Measurements from ENCODE around the gene FSTL3.
"Not testable (repeated sequence)": the region's sequence is repeated elsewhere in the genome, so short reads cannot be mapped to it uniquely, and the experiment has no call there.

FSTL3 gene

DNA sequence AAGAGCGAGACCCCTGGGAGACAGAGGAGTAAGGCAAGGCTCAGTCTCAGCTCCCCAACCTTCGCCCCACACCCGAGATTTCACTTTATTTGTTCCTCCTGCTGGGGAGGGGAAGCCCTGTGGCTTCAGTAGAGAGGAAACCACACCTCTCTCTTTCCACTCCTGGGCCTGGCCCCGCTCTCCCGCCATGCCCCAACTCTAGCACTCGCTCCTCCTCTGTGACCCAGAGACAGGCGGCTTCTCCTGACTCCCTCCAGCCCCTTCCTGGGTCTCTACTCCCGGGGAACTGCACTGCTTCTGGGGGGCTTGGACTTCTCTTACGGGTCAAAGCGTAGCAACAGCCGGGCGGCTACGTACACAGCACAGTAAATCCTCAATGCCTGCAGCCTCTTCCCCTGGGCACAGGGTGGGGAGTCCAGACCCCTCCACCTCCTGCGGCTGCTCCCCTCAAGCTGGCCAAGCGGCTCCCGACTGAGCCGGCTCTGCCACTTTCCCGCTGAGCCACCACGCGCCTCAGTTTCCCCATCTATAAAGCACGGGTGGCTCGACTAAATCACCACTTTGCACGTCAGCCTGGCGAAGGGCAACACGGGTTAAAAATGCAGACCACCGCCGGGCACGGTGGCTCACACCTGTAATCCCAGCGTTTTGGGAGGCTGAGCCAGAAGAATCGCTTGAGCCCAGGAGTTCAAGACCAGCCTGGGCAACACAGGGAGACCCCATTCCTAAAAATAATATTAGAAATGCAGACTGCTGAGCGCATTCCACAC lies 14.6 kb upstream of the FSTL3 start:
- no peak for DNase-seq

DNA sequence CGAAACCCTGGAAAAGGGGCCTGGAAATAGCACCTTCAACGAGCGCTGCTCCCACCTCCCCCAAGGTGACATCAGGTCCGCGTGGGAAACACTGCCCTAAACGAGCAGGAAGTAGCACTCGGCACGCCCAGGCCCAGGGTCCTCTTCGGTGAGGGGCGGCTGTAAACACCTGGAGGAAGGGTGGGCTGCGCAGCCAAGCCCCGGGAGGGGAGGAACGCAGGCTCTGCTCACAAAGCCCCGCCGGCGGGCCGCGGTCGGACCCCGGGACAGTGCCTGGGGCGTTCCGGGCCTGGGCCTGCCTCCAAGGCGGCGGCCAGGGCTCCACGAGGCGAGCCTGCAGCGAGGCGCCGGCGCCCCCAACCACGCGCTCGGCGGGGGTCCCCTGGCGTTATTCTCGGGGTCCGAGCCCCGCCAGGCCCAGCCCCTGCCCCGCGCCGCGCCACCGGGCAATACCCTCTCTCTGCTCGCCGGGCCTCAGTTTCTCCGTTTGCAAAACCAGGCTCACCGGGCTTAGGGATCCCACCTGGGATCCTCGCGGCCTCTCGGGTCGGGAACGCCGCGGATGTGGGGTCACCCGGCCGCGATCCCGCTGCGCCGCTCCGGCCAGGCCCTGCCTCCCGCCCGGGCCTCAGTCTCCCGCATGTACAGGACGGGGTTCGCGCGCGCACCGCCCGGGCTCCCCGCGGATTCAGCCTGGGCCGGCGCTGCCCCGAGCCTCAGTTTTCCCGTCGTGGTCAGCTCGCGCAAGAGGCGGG lies 13.8 kb upstream of the FSTL3 start:
- no peak for DNase-seq

DNA sequence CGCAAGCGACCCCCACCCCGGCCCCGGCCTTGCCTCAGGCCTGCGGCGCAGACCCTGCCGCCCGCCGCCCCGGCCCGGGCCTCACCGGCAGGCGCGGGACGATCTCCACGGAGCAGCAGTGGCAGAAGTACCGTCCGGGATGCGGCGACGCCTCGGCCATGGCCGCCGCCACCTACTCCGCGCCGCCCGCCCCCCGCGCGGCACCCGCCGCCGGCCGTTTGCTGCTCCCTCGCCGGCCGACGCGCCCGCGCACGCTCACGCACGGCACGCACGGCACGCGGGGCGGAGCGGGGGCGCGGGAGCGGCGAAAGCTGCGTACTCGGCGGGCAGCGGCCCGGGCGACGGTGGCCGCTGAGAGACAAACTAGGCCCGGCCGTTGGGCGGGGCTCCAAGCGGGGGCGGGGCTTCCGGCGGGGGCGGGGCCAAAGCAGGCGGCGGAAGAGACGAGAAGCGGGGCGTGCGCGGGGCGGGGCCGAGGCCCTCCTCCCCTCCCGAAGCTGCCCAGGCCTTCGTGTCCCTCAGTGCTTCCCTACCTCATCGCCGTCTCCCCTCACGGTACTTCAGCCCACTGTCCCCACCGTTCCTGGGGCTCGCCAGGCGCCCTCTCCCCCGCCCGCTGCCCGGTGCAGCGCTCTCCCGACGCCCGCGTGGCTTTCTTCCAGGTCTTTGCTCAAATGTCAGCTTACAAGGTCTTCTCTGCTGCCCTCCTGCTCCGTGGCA lies 13.1 kb upstream of the FSTL3 start, which contains the start of gene RNF126:
RNF126 (minus strand) TSS at position 253 of the 720 bp plus-strand sequence; CDS start at position 160, 93 bp downstream.
- peak; percentile 91 for DNase-seq

DNA sequence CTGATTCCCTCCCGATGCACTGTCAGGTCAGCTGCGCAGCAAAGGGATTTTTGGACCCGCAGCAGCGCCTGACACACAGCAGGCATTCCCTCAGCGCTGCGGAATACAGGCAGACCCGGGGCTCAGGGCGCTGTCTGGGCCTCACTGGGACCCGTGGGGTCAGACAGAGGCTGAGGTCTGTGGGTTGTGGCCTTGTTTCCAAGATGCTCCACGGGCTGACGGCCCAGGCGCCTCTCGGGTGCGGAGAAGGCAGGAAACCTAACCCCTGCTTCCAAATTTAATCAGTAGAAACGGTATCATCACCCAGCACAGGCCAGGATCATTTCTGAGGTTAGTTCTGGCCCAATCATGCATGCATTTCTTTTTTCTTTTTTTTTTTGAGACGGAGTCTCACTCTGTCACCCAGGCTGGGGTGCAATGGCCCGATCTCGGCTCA lies 12.5 kb upstream of the FSTL3 start:
- DNase-seq: no peak

DNA sequence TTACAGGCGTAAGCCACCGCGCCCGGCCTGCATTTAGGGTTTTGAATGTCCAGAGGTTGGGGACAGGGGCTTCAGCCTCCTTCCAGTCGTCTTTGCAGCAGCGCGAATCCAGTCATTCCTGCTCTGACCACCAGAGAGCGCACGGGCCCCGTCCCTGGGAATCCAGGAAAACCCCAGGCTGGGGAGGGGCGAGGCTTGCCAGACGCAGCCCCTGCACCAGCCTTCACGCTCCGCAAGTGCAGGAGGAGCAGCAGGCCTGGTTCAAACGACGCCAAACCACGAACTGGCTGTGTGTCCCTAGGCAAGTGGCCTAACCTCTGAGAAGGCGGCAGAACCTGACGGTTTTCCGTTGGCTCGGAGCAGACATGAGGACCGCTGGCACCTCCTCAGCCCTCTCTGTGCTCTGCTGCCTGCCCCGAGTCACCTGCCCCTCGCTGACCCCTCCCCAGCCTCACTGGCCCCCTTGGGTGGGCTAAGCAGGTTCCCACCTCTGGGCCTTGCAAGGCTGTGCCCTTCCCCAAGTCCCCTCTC lies 11.2 kb upstream of the FSTL3 start:
- peak; percentile 50 for DNase-seq

DNA sequence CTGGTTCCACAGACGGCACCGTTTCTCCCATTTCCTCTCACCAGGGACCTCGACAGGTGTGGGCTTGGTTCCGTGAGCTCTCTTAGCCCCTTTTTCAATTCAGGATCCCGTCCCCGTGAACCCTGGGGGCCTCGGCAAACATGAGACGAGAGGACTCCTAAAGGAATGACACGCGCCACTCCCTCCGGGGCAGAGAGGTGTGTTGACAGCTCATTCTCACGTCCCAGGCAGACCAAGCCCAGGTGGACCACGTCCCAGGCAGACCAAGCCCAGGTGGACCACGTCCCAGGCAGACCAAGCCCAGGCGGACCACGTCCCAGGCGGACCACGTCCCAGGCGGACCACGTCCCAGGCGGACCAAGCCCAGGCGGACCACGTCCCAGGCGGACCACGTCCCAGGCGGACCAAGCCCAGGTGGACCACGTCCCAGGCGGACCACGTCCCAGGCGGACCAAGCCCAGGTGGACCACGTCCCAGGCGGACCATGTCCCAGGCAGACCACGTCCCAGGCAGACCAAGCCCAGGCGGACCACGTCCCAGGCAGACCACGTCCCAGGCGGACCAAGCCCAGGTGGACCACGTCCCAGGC lies 9.1 kb upstream of the FSTL3 start:
- DNase-seq: not testable (repeated sequence)

DNA sequence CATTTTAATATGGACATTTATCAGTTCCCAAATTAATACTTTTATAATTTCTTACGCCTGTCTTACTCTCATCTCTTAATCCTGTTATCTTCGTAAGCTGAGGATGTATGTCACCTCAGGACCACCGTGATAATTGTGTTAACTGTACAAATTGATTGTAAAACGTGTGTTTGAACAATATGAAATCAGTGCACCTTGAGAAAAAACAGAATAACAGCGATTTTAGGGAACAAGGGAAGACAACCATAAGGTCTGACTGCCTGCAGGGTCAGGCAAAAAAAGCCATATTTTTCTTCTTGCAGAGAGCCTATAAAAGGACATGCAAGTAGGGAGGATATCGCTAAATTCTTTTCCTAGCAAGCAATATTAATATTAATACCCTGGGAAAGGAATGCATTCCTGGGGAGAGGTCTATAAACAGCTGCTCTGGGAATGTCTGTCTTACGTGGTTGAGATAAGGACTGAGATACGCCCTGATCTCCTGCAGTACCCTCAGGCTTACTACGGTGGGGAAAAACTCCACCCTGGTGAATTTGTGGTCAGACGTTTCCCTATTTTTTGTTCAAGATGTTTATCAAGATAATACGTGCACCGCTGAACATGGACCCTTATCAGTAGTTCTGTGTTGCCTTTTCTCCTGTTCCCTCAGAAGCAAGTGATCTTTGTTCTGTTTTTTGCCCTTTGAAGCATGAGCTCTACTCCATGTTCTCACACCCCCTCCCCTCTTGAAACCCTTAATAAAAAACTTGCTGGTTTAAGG lies 7.3 kb upstream of the FSTL3 start:
- DNase-seq: not testable (repeated sequence)

DNA sequence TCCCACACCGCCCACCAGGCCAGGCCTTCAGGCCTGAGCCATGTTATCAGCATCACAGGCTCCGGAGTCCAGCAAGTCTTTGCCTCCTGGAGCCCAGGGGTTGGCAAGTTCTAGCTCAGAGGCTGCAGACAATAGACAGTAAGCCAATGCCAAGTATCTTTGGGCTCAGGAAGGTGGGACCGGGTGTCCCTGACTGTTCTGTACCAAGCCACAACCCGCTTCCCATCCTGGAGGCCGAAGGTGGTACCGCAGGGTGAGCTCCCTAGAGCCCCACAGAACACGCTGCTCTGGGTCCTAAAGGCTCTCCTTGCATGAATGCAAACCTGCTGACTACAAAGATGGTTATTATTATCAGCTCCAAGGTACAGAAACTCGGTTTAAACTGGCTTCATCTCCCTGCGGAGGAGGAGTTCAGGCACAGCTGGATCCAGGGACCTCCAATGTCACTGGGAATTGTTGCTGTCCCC lies 5.5 kb upstream of the FSTL3 start:
- DNase-seq: no peak

DNA sequence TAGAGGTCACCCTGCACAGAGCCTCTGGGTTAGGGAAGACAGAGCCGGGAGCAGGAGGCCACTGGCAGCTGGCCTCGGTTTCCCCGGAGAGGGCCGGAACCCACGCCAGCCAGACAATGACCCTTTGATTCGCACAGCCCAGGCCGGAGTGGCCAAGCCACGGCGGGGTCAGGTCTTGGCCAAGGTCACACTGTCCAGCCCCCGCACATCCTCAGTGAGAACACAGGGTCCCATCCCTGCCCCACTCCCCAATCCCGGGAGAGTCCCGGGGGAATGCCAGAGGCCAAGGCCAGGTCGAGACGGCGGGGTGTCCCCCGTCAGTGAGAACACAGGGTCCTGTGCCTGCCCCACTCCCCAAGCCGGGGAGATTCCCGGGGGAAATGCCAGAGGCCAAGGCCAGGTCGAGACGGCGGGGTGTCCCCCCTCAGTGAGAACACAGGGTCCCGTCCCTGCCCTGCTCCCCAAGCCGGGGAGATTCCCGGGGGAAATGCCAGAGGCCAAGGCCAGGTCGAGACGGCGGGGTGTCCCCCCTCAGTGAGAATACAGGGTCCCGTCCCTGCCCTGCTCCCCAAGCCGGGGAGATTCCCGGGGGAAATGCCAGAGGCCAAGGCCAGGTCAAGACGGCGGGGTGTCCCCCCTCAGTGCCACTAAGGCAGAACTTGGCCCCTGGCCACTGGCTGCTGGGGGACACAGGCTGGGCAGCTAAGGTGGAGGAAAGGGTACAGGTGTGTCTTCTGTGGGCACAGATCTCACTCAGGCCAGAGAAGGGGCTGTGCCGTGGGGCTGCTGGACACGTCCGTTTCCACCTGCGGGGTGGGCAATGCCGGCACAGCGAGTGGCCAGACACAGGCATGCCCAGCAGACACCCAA lies 1.7 kb upstream of the FSTL3 start:
- DNase-seq: no peak

DNA sequence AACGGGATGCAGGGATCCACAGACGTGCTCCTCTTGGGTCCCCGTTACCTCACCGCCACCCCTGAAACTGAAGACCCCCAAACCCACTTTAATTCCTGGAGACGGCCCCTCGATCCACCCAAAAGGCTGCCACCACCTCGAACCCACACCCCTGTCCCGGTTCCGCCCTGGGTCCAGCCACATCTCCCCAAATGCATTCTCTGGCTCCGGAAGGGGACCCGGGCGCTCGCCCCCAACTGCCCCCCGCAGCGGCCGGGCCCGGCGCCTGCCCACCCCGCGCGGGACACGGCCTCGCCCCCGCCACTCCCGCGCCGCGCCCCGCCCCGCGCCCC lies 219 bp upstream of the FSTL3 start:
- DNase-seq: no peak

DNA sequence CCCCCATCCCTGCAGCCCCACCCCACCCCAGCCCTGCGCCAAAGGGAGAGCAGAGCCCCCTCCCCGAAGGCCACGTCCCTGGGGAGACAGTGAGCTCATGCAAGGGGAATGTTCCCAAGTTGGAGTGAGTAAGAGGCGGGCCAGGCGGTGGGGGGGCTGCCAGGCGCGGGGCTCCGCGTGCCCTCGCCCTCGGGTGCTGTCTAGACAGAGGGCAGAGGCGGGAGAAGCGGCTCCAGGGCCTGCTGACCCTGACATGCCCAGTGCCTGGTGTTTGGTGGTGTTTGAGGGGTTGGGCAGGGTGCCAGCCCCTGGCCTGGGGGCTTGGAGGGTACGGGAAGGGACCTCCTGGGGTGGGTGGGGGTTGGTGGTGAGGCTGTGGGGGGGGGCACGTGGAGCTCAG lies 1.0 kb downstream of the FSTL3 start:
- no peak for DNase-seq

DNA sequence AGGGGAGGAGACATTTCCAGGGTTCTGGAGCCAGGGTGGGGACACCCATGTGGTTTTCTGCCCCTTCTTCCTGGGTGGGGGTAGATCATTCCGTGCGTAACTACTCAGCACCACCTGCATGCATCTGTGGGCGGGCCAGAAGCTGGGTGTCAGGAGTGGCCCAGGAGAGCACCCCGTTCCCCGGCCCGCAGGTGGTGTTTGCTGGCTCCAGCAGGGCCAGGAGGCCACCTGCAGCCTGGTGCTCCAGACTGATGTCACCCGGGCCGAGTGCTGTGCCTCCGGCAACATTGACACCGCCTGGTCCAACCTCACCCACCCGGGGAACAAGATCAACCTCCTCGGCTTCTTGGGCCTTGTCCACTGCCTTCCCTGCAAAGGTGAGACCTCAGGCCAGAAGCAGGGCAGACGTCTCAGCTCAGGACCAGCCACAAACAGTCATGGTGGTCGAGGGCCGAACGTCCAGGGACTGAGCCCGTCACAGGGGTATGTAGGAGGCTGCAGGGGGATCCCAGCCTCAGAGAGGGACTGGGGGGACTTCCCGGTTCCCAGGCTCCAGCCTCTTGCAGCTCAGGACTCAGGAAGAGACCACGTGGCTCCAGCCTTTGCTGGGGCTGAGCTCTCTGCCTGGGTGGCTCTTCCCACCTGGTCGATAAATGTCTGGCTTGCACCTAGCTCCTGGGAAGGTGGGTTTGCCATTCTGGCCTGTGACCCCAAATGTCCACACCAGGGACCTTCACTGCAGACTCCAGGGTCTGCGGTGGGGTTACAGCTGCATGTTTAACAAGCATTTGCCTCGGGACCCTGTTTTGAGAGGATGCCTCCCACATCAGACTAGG lies 1.6 kb downstream of the FSTL3 start:
- no peak for DNase-seq

DNA sequence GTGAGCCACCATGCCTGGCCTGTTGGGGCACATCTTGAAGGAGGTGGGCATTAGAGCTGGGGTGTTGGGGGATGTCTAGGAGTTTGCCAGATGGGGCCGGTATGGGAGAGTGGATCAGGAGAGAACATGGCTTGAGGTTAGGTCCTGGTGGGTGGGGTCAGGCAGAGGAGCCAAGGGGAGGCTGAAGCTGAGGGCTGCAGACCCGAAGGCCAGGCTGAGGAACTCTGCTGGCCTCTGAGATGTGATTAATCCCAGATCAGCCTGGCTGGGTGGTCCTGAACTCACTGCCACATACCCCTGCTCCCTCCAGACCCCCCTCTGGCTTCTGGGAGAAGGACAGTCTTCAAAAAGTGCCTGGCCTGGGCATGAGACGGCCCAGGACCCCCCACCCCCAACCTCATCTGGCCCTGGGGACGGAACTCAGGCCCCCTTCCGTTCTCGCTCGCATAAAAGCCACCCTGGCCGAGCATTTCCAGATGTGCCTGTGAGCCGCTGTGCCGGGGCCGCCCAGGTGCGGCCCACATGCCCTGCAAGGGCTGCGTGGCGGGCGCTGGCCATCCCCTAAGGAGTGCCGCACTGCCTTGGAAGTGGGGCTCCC lies 2.7 kb downstream of the FSTL3 start:
- DNase-seq: no peak

DNA sequence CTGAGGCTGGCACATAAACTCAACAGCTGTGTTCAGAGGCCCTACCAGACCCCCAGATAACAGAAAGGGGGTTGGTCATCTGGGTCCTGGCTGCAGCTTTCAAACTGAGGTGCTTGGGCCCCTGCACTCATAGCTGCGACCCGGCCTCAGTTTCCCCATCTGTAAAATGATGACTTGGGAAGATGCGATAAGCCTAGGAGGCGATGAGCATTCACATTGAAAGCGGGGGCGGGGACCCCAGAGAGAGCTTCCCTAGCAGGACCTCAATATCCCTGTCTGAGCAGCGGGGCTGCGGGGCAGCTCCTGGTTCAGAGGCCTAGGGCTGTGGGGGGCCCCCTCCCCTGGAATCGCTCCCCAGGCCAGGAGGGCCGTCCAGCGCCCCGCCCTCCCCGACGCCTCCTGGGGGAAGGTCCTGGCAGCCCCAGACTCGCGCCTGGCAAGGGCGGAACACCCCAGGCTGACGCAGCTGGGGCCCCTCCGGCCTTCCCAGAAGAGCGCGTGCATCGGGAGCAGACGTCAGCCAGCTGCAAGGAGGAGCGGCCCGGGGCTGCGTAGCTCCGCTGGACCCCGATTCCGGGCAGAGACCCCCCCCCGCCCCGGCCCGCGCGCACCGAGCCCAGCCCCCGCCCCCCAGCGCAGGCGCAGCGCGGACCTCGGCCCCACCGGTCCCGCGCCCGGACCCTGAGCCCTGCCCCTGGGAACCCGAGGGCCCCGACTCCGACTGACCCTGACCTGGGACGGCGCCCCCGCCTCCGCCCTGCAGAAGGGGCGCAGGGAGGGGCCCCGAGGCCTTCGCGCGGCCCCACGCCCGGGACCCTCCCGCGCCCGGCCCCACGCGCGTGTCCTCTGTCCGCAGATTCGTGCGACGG lies 3.5 kb downstream of the FSTL3 start:
- DNase-seq: peak; percentile 13

DNA sequence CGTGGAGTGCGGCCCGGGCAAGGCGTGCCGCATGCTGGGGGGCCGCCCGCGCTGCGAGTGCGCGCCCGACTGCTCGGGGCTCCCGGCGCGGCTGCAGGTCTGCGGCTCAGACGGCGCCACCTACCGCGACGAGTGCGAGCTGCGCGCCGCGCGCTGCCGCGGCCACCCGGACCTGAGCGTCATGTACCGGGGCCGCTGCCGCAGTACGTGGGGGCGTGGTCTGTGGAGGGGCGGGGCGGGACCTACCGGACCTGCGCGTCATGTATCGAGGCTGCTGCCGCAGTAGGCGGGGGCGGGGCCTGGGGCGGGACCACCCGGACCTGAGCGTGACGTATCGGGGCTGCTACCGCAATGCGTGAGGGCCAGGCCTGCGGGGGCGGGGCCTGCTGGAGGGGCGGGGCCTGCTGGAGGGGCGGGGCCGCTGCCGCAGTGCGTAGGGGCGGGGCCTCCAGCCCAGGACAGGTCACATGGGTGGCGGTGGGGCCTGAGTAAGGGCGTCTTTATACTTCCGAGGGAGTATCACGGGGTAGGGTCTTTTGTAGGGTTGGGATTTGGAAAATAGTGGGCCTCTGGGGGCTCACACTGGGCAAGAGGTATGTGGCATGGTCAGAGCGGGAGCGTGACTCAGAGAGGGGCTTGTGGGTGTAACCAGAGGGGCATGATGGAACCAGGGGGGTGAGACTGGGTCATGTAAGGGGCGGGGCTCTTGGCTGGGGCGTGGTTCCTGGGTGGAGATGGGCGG lies 4.3 kb downstream of the FSTL3 start:
- peak; percentile 95 for DNase-seq

DNA sequence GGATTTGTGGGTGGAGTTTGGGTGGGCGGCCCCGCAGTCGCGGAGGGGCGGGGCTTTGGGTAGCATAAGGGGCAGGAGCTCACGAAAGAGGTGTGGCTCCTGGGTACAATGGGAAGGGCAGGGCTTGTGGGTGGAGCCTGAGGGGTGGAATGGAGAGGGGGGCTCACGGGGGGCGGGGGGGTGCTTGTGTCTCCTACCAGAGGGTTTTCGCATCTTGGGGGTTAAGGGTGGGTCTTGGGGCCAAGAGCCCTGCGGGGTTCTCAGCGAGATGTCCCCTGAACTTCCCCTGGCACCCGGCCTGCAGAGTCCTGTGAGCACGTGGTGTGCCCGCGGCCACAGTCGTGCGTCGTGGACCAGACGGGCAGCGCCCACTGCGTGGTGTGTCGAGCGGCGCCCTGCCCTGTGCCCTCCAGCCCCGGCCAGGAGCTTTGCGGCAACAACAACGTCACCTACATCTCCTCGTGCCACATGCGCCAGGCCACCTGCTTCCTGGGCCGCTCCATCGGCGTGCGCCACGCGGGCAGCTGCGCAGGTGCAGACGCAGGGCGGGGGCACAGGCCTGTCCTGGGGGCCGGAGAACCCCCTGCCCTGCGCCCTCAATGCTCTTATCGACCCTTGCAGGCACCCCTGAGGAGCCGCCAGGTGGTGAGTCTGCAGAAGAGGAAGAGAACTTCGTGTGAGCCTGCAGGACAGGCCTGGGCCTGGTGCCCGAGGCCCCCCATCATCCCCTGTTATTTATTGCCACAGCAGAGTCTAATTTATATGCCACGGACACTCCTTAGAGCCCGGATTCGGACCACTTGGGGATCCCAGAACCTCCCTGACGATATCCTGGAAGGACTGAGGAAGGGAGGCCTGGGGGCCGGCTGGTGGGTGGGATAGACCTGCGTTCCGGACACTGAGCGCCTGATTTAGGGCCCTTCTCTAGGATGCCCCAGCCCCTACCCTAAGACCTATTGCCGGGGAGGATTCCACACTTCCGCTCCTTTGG lies 5.1 kb downstream of the FSTL3 start:
- peak; percentile 34 for DNase-seq
